Measurements from ENCODE around the gene SOX5.

Gene SOX5

GRCh38 chr12:23949348-23950209 lies at the start of gene SOX5:
SOX5 (minus strand) TSS chr12:23949670; CDS start chr12:23949601, 69 bp downstream.
- DNase-seq (ENCODE audit: low read depth in 1 of 2, low spot score in 1 of 2) = peak in 1 of 2 experiments; percentile 50
- in situ Hi-C loops (cut with HindIII; ENCODE audit: low pct_unique_long_range_greater_than_20kb, low sequenced_read_pairs) = no loop called here
- TF ChIP-seq JUND (IDR thresholded peaks at IDR 0.05; ENCODE audit: low read depth) = no peak

- DNase-seq (ENCODE audit: low read depth in 1 of 2, low spot score in 1 of 2) = no peak
- in situ Hi-C loops (cut with HindIII; ENCODE audit: low pct_unique_long_range_greater_than_20kb, low sequenced_read_pairs) = no loop called here
- no peak for TF ChIP-seq JUND (IDR thresholded peaks at IDR 0.05; ENCODE audit: low read depth)
Measured at GRCh38 chr12:23987046-23987445, 37.6 kb upstream of the SOX5 start.

GRCh38 chr12:23980826-23981225 lies 31.4 kb upstream of the SOX5 start:
- TF ChIP-seq JUND (IDR thresholded peaks at IDR 0.05; ENCODE audit: low read depth) = no peak
- DNase-seq (ENCODE audit: low read depth in 1 of 2, low spot score in 1 of 2) = no peak
- in situ Hi-C loops (cut with HindIII; ENCODE audit: low pct_unique_long_range_greater_than_20kb, low sequenced_read_pairs) = no loop called here

DNA sequence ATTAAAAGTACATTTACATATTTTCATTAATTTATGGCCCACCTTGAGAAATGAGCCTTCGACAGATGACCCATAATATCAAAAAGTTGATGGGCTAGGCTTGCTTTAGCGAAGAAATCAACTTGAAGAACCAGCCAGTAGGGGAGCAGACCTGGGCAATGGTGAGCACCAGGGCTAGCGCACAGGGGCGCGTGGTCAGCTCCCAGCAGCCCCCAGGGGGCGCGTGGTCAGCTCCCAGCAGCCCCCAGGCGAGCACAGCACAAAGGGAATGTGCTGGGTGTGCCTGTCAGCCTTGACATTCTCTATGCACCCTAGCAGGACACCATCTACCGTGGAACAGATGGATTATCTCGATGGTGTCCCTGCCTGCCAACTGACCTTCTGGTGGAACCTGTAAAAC lies 15.3 kb upstream of the SOX5 start:
- in situ Hi-C loops (cut with HindIII; ENCODE audit: low pct_unique_long_range_greater_than_20kb, low sequenced_read_pairs) = no loop called here
- no peak for TF ChIP-seq JUND (IDR thresholded peaks at IDR 0.05; ENCODE audit: low read depth)
- peak in 1 of 2 experiments; percentile 39 for DNase-seq (ENCODE audit: low read depth in 1 of 2, low spot score in 1 of 2)

DNA sequence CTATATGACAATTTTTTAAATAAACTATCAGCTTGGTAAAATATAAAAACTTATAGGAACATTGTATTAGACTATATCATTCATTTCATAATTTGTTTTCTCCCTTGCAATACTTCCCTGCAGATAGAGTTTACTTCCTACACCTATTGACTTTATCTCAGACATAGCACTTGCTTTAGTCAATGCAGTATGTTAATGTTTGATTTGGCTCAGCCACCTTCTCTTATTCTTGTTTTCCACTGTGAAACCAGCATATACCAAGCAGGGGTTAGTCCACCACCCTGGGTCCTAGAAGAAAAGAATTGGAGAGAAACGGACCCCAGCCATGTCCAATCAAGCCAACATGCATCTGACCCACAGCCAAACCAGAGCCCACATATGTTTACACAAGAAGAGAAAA lies 10.4 kb upstream of the SOX5 start:
- in situ Hi-C loops (cut with HindIII; ENCODE audit: low pct_unique_long_range_greater_than_20kb, low sequenced_read_pairs) = no loop called here
- no peak for DNase-seq (ENCODE audit: low read depth in 1 of 2, low spot score in 1 of 2)
- no peak for TF ChIP-seq JUND (IDR thresholded peaks at IDR 0.05; ENCODE audit: low read depth)

DNA sequence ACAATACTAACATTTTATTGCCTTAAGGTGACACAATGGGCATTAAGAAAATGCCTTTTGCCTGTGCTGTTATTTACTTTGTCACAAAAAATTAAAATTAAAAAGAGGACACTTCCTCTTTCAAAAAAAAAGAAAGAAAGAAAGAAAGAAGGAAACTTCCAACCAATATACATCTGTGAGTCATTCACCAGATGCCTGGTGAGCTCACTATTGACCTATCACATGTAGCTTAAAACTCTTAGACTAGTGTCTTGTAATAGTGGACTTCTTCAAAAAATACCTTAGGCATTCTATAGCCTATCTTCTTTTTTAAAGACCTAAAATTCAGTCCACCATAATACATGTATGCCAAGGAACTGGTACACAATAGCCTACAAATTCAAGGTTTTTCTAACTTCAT lies 4.9 kb upstream of the SOX5 start:
- DNase-seq (ENCODE audit: low read depth in 1 of 2, low spot score in 1 of 2) = no peak
- in situ Hi-C loops (cut with HindIII; ENCODE audit: low pct_unique_long_range_greater_than_20kb, low sequenced_read_pairs) = no loop called here
- no peak for TF ChIP-seq JUND (IDR thresholded peaks at IDR 0.05; ENCODE audit: low read depth)

DNA sequence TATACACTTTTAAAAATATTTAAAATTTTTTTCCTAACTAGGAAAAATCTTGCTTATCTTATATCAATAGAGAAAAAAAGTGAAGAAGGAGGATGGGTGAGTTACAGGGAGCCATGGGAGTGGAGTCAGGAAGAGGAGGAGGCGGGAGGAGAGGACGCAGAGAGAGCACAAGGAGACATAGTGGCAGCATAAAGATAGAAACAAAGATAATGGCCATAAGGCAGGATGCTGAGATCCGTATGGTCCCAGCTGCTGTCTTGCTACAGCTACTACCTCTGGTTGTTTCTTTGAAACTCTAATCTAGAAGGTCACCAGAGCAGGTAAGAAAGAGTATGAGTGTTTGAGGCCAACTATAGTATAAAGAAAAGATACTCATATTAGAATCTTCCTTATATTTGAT lies 2.6 kb upstream of the SOX5 start:
- DNase-seq (ENCODE audit: low read depth in 1 of 2, low spot score in 1 of 2) = no peak
- TF ChIP-seq JUND (IDR thresholded peaks at IDR 0.05; ENCODE audit: low read depth) = no peak
- in situ Hi-C loops (cut with HindIII; ENCODE audit: low pct_unique_long_range_greater_than_20kb, low sequenced_read_pairs) = no loop called here

GRCh38 chr12:23950775-23951451 lies 1.4 kb upstream of the SOX5 start:
- no peak for TF ChIP-seq JUND (IDR thresholded peaks at IDR 0.05; ENCODE audit: low read depth)
- DNase-seq (ENCODE audit: low read depth in 1 of 2, low spot score in 1 of 2) = no peak
- in situ Hi-C loops (cut with HindIII; ENCODE audit: low pct_unique_long_range_greater_than_20kb, low sequenced_read_pairs) = no loop called here

DNA sequence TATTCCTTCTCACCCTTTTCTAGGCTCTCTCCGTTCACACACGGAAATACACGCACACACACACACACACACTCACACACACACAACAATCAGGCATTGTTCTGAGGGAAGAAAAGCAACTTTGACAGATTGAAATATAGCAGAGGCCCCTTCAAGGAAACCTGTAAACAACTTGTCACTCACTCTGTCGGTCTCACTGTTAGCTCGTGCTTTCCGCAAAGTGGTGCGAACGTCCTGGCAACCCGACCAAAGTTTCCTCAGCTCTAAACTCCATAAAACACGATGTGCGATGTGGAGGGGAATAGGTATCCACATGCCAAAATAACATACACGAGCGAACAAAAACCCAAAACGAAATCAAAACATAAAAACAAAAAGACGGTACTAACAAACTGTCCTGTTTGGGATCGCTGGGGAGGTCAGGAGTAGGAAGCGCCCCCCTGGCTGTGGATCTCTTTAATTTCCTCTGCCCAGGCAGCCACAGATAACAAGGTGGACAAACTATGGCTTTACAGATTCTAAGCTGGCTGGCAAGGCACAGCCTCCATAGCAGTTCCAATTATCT lies 822 bp upstream of the SOX5 start:
- in situ Hi-C loops (cut with HindIII; ENCODE audit: low pct_unique_long_range_greater_than_20kb, low sequenced_read_pairs) = no loop called here
- TF ChIP-seq JUND (IDR thresholded peaks at IDR 0.05; ENCODE audit: low read depth) = no peak
- peak in 1 of 2 experiments; percentile 19 for DNase-seq (ENCODE audit: low read depth in 1 of 2, low spot score in 1 of 2)

DNA sequence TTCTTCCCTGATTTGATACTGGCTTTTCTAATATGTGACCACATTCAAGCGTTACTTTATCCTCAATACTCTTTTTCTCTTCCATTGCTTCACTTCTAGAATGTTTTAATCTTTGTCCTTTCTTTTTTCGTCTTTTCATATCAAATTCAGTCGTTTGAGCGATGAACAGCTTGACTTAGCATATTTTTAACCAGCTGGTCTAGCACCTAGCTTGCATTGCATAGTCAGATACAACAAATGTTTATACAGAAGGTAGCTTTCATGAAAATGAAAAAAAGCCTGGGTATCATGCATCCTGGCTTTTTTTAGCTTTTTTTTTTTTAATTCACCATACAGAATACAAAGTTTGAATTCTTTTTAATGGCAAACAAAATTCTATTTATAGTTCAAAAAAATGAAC lies 1.2 kb downstream of the SOX5 start:
- no peak for TF ChIP-seq JUND (IDR thresholded peaks at IDR 0.05; ENCODE audit: low read depth)
- in situ Hi-C loops (cut with HindIII; ENCODE audit: low pct_unique_long_range_greater_than_20kb, low sequenced_read_pairs) = no loop called here
- DNase-seq (ENCODE audit: low read depth in 1 of 2, low spot score in 1 of 2) = no peak

DNA sequence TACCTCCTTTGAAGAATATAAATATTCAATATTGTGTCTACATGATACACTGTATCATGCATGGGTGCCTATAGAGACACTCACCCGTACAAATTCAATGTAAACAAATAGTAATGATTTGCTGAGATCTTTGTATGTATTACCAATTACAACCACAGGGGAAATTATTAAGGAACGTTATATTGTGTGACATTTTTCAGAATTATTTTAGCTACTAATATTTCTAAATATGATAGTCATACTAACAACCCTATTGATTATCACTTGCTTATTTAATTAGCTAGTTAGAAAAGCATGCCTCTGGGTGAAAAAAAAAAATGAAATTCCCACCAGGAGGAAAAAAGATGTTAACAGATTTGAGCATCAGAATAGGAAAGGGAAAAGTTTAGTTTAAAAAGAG lies 2.1 kb downstream of the SOX5 start:
- in situ Hi-C loops (cut with HindIII; ENCODE audit: low pct_unique_long_range_greater_than_20kb, low sequenced_read_pairs) = no loop called here
- TF ChIP-seq JUND (IDR thresholded peaks at IDR 0.05; ENCODE audit: low read depth) = no peak
- no peak for DNase-seq (ENCODE audit: low read depth in 1 of 2, low spot score in 1 of 2)

DNA sequence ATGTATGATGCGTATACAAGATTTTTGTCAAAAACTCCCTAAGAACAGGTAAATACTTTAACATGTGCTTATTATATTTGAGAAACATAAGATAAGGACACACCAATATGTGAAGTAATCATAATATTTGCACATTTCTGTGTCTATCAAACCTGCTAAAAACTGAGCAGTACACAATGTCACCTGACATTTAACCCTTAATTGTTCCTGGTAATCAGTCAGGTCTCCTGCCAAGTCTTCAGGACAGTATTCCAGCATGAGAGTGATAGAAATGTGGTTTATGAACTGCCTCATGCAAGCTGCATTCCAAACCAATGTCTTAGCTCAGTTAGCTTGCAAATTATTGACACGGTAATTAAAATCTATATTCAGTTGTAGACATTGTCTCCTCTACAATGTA lies 4.2 kb downstream of the SOX5 start:
- in situ Hi-C loops (cut with HindIII; ENCODE audit: low pct_unique_long_range_greater_than_20kb, low sequenced_read_pairs) = no loop called here
- TF ChIP-seq JUND (IDR thresholded peaks at IDR 0.05; ENCODE audit: low read depth) = no peak

DNA sequence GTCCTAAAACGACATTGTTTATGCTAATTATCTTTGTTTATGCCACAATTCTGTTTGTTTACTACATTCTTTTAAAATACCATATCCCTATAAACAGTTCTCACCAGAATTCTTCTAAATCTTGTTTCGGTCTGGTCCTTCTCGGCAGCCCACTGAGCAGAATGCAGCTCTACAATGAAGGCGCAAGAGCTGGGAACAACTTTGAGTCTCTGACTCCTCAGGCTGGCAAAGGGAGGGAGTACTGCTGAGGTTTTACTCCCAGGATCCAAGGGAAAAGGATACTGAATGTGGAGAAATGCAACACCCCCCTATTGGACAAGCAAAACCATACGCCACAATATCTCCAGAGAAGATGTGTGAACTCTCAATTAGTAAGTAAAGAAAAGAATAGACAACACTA lies 5.4 kb downstream of the SOX5 start:
- TF ChIP-seq JUND (IDR thresholded peaks at IDR 0.05; ENCODE audit: low read depth) = no peak
- in situ Hi-C loops (cut with HindIII; ENCODE audit: low pct_unique_long_range_greater_than_20kb, low sequenced_read_pairs) = no loop called here
- DNase-seq (ENCODE audit: low read depth in 1 of 2, low spot score in 1 of 2) = no peak

More for the DNA sequence above, 4.2 kb downstream of the SOX5 start:
- DNase-seq (ENCODE audit: low read depth in 1 of 2, low spot score in 1 of 2) = no peak

Measured in T47D (cell line).